Measurements from ENCODE around the gene EMC10. TPM values are rescaled to one million over a fixed set of nuclear protein-coding genes. Genes with fewer than 3 reads are reported as not detected.

EMC10 gene
- total and polyA plus RNA-seq, 2 of the 4 experiments (the other 2 are of a cell fraction), result 11.3 to 90.9 TPM

- no peak overlapping the region for H2AFZ ChIP-seq (replicated peaks; ENCODE audit: low read length, poor library complexity)
- CTCF ChIA-PET, result interaction anchor here (1.0 kb wide), 1 partner anchor 93 kb away, joined by 3 read pairs; no protein-coding TSS in a partner anchor
- POLR2A ChIA-PET (ENCODE audit: unreplicated experiment), result no interaction called here
- no peak overlapping the region for H3K9ac ChIP-seq (ENCODE audit: low read depth, low read length)
- H4K91ac ChIP-seq (ENCODE audit: insufficient read depth, low read depth, low read length), result no peak overlapping the region
- H3K14ac ChIP-seq (replicated peaks; ENCODE audit: low read depth, low read length), result no peak overlapping the region
- no peaks in the 10 kb centered on the region for H4K20me1 ChIP-seq (ENCODE audit: insufficient read depth, low read length)
- no peak overlapping the region for H3K23ac ChIP-seq (ENCODE audit: low read depth, low read length)
- H2AK9ac ChIP-seq (replicated peaks; ENCODE audit: low read depth, low read length, poor library complexity), result no peak overlapping the region
- no peaks in the 10 kb centered on the region for H3K9me1 ChIP-seq (ENCODE audit: insufficient read depth, low read length)
- no peak overlapping the region for H2BK20ac ChIP-seq (ENCODE audit: low read depth, low read length)
- no peak overlapping the region for H2BK5ac ChIP-seq (ENCODE audit: low read depth, low read length, poor library complexity, severe bottlenecking)
- H4K5ac ChIP-seq (ENCODE audit: low read depth, low read length), result no peak overlapping the region
- H3K4ac ChIP-seq (ENCODE audit: low read depth, low read length), result no peak overlapping the region
- dilution Hi-C loops (cut with HindIII; ENCODE audit: low sequenced_read_pairs, unreplicated experiment) (no loop called here), intact Hi-C loops (cut with micrococcal nuclease) (no loop called here), in situ Hi-C loops (cut with MboI; ENCODE audit: low sequenced_read_pairs) (loop anchor here (5.0 kb wide), 1 partner anchor 96 kb away; the partner anchor contains the start of gene NAPSA)
- peaks cover 8% of the 10 kb centered on the region; the same call in 1 of the 2 replicates for H3K27me3 ChIP-seq (ENCODE audit: control insufficient read depth, insufficient read depth, low read length)
- no peaks in the 10 kb centered on the region for H3K36me3 ChIP-seq (ENCODE audit: control insufficient read depth, insufficient read depth, low read length)
- DNase-seq, result no peak
- no peak overlapping the region for H4K8ac ChIP-seq (ENCODE audit: low read depth in 2 of 2, low read length in 2 of 2)
- H2BK15ac ChIP-seq (ENCODE audit: low read depth, low read length), result no peak overlapping the region
- H3K56ac ChIP-seq (ENCODE audit: extremely low read depth, insufficient read depth, low read length), result no peak overlapping the region
- no peak overlapping the region for H3K4me3 ChIP-seq (ENCODE audit: insufficient read depth, low read depth, low read length)
- no peak overlapping the region for H3K18ac ChIP-seq (ENCODE audit: low read depth, low read length)
- no TSS peak for BruUV-seq (replicated peaks)
- TF ChIP-seq FOS (IDR thresholded peaks at IDR 0.05; ENCODE audit: low read depth, low read length) (no peak), RAD21 (IDR thresholded peaks at IDR 0.05; ENCODE audit: low read length) (no peak), MAFK (IDR thresholded peaks at IDR 0.05; ENCODE audit: low read depth, low read length) (no peak), RCOR1 (IDR thresholded peaks at IDR 0.05; ENCODE audit: insufficient replicate concordance, low read length) (no peak), ELK1 (IDR thresholded peaks at IDR 0.05; ENCODE audit: borderline replicate concordance, low read depth, low read length) (no peak)
- no CpG with 5 or more reads among the region's 7 CpGs for WGBS, 2 experiments (ENCODE audit: extremely low coverage in 2 of 2, insufficient read length in 1 of 2)
- no peak overlapping the region for H3K27ac ChIP-seq (ENCODE audit: insufficient read depth, low read length)
- no peak overlapping the region for H3K4me2 ChIP-seq (ENCODE audit: low read depth, low read length)
- H2AK5ac ChIP-seq (ENCODE audit: low read depth, low read length), result no peak overlapping the region
- ATAC-seq (ENCODE audit: low read depth), result no peak
- no peaks in the 10 kb centered on the region for H3K4me1 ChIP-seq (ENCODE audit: control insufficient read depth, insufficient read depth, low read length)
- no peak overlapping the region for H2BK120ac ChIP-seq (ENCODE audit: low read depth, low read length)
- H3K79me1 ChIP-seq (ENCODE audit: low read depth in 1 of 2, low read length in 2 of 2), result no peaks in the 10 kb centered on the region
- no peaks in the 10 kb centered on the region for H3K9me3 ChIP-seq (ENCODE audit: control insufficient read depth, insufficient read depth, low read length)
These were observed 13.3 kb upstream of the EMC10 start for GRCh38 chr19:50462970-50463369.

All from IMR-90 (cell line).